Upper lobe of left lung (tissue), 6 donors: ENCODE measurements around the gene RAB3GAP2. TPM values are rescaled to one million over a fixed set of nuclear protein-coding genes. Genes with fewer than 3 reads are reported as not detected.
"Not testable (repeated sequence)": the region's sequence is repeated elsewhere in the genome, so short reads cannot be mapped to it uniquely, and the experiment has no call there.

Experiments
- ATAC-seq, 2 donors: fragments of 200-7000 bp; cut with Tn5 transposase; one replicate each; pipeline ENCODE4 v1.9.1; 2022; ENCODE audit warnings: mild to moderate bottlenecking in 2 of 2, moderate library complexity in 2 of 2; ENCODE audit not compliant: low FRiP score in 2 of 2
- DNase-seq, 2 donors: peaks; one replicate each; pipeline ENCODE4 v3.0.0-alpha.2; 2019 to 2020
- H3K27ac ChIP-seq, 4 donors: fragments of 200-600 bp; sonication (generic); one replicate each; pipeline ENCODE4 v1.5.1; 2016 to 2019
- H3K27me3 ChIP-seq, 4 donors: fragments of 200-600 bp; sonication (generic); one replicate each; pipeline ENCODE4 v1.5.1; 2017 to 2019
- H3K36me3 ChIP-seq, 4 donors: fragments of 200-600 bp; sonication (generic); one replicate each; pipeline ENCODE4 v1.5.1; 2016 to 2019
- H3K4me1 ChIP-seq, 4 donors: fragments of 200-600 bp; sonication (generic); one replicate each; pipeline ENCODE4 v1.5.1; 2018 to 2019
- H3K4me3 ChIP-seq, 4 donors: fragments of 200-600 bp; sonication (generic); one replicate each; pipeline ENCODE4 v1.5.1; 2017 to 2019; ENCODE audit warnings: mild to moderate bottlenecking in 2 of 4, moderate library complexity in 1 of 4
- H3K9me3 ChIP-seq, 4 donors: fragments of 200-600 bp; sonication (generic); one replicate each; pipeline ENCODE4 v1.5.1; 2018 to 2019
- EP300 ChIP-seq, 4 donors: sonication (generic); formaldehyde crosslinking; IDR thresholded peaks; one replicate each; pipeline ENCODE4 v1.5.1; 2017; ENCODE audit warnings: antibody characterized with exemption in 4 of 4, control low read depth in 2 of 4
- POLR2A ChIP-seq, 4 donors: fragments of 450-650 bp; IDR thresholded peaks; one replicate each; pipeline ENCODE4 v1.5.1; 2016 to 2017; ENCODE audit warnings: antibody characterized with exemption in 4 of 4, mild to moderate bottlenecking in 2 of 4
- POLR2AphosphoS5 ChIP-seq, 2 donors: sonication (generic); formaldehyde crosslinking; IDR thresholded peaks; one replicate each; pipeline ENCODE4 v1.5.1; 2017; ENCODE audit warnings: antibody characterized with exemption in 2 of 2
- WGBS, 2 donors: methylation state at CpG; one replicate each; pipeline ENCODE4 v1.1.5; 2017 to 2018; 5-methylcytosine and 5-hydroxymethylcytosine counted together
- total RNA-seq, 6 donors: library from RNA; depleted of rRNA in 4 of 6; stranded (reverse); fragments of >200 nt in 4 of 6; gene quantifications; one replicate each; pipeline versions ENCODE4 v1.1.0 to v1.2.1, GENCODE V29; 2016 to 2021
- TF ChIP-seq, protein P1 (sequence below), 6 experiments: fragments of 450-650 bp in 4 of 6; fragments of 200-600 bp in 2 of 6; sonication (generic) in 2 of 6; IDR thresholded peaks; one replicate each; pipeline ENCODE4 v1.5.1; 2016 to 2019; ENCODE audit warnings: antibody characterized with exemption in 6 of 6
- donor health status: DM: no; HTN: no; CAD: no; lungs with moderate emphysema.
- donor health status: DM: no; HTN: yes; CAD: no; lungs with severe emphysema.

RAB3GAP2 gene
- total RNA-seq, 6 donors from 2014 or later = 9.1 to 35.8 (median 27.1) TPM

DNA sequence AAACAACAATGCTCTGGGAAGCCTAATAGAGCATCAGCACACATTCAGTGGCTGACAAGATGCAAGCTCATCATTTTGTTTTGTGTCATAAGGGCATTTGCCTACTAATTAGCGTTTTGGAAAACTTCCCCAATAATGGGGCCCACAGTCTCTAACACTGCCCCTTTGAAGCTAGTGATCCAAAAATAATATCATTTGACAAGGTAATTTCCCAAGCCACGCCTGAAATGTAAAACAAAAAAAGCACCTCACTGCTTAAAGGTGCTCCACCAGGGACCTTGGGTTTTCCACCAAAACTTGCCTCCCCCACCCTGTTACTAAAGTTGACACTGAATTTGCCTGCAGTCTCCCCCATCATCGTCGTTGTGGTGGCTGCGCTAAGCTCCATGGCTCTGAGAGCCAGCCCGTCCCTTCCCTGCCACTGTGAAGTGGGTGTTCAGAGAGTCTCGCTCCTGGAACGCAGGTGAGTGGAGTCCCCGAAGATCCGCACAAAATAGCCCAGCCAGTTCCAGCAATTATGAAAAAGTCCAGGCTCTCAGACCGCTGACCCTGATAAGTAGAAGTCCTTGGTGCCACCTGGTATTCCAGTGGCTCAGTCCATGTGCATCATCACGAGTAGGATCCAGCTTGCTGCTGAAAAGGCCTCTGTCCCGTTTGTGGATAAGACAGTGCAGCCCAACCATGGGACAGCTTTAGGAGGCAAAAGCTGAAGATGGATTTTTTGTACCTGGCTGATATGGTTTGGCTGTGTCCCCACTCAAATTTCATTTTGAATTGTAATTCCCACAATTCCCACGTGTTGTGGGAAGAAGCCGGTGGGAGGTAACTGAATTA, 52.2 kb downstream of the RAB3GAP2 start:
- Histone ChIP-seq H3K4me3 (no peak overlapping the region), H3K36me3 (no peaks in the 10 kb centered on the region), H3K27me3 (no peaks in the 10 kb centered on the region), H3K27ac (no peak overlapping the region), H3K9me3 (no peaks in the 10 kb centered on the region), H3K4me1 (peaks cover 4 to 17% (median 5%) of the 10 kb centered on the region in 4 donors)
- 91 to 95% methylated on average over 15 of the region's 15 CpGs for WGBS, 2 donors
- ATAC-seq = no peak
- peak in 1 of 2 donors; percentile 4 for DNase-seq
- TF ChIP-seq POLR2AphosphoS5 (IDR thresholded peaks at IDR 0.05) = no peak
- TF ChIP-seq POLR2A (IDR thresholded peaks at IDR 0.05) = no peak
- TF ChIP-seq, protein P1, sequence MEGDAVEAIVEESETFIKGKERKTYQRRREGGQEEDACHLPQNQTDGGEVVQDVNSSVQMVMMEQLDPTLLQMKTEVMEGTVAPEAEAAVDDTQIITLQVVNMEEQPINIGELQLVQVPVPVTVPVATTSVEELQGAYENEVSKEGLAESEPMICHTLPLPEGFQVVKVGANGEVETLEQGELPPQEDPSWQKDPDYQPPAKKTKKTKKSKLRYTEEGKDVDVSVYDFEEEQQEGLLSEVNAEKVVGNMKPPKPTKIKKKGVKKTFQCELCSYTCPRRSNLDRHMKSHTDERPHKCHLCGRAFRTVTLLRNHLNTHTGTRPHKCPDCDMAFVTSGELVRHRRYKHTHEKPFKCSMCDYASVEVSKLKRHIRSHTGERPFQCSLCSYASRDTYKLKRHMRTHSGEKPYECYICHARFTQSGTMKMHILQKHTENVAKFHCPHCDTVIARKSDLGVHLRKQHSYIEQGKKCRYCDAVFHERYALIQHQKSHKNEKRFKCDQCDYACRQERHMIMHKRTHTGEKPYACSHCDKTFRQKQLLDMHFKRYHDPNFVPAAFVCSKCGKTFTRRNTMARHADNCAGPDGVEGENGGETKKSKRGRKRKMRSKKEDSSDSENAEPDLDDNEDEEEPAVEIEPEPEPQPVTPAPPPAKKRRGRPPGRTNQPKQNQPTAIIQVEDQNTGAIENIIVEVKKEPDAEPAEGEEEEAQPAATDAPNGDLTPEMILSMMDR (IDR thresholded peaks at IDR 0.05) = no peak
- no peak for TF ChIP-seq EP300 (IDR thresholded peaks at IDR 0.05)

DNA sequence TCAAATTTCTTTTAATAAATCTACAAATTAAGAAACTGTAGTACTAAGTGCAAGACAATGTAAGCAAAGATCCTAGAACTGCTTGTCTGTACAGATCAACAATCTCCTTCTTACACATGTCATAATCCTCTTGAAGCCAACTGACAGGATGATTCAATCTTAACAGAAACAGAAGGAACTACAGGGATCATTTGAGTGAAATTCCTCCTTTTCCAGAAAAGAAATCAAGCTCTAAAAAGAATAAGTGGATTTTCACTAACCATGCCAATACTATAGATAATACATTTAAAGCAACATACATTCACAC, 53.2 kb downstream of the RAB3GAP2 start:
- TF ChIP-seq POLR2A (IDR thresholded peaks at IDR 0.05) (no peak), EP300 (IDR thresholded peaks at IDR 0.05) (no peak), POLR2AphosphoS5 (IDR thresholded peaks at IDR 0.05) (no peak)
- TF ChIP-seq, protein P1 (IDR thresholded peaks at IDR 0.05) = no peak
- H3K4me1 ChIP-seq = peaks cover 5 to 11% (median 7%) of the 10 kb centered on the region in 4 donors
- no peak for ATAC-seq
- no peak overlapping the region for H3K27ac ChIP-seq
- no peak for DNase-seq
- no peaks in the 10 kb centered on the region for H3K36me3 ChIP-seq
- H3K27me3 ChIP-seq = no peaks in the 10 kb centered on the region
- no peaks in the 10 kb centered on the region for H3K9me3 ChIP-seq
- no peak overlapping the region for H3K4me3 ChIP-seq

DNA sequence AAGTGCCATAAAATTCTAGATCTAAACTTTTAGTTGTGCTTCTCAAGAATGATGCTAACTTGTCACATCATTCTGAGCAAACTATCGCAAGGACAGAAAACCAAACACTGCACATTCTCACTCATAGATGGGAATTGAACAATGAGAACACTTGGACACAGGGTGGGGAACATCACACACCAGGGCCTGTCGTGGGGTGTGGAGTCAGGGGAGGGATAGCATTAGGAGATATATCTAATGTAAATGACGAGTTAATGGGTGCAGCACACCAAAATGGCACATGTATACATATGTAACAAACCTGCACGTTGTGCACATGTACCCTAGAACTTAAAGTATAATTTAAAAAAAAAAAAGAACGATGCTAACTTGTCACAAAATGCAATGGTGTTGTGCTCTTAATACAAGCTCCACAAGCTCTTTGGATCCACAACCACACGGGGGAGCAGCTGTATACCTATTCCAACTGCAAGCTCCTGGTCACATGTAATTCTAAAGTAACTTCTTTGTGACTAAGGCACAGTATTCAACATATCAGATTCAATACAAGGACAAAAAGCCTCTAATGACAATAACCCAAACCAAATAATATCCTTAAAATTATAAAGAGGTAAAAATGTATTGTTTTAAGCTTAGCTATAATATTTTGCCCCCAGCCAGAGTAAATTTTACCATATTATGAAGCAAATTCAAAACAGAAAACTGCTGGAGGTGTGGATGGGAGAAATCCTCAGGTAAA, 53.7 kb downstream of the RAB3GAP2 start:
- ATAC-seq (peak; percentile 68 to 70), DNase-seq (peak in 1 of 2 donors; percentile 59)

DNA sequence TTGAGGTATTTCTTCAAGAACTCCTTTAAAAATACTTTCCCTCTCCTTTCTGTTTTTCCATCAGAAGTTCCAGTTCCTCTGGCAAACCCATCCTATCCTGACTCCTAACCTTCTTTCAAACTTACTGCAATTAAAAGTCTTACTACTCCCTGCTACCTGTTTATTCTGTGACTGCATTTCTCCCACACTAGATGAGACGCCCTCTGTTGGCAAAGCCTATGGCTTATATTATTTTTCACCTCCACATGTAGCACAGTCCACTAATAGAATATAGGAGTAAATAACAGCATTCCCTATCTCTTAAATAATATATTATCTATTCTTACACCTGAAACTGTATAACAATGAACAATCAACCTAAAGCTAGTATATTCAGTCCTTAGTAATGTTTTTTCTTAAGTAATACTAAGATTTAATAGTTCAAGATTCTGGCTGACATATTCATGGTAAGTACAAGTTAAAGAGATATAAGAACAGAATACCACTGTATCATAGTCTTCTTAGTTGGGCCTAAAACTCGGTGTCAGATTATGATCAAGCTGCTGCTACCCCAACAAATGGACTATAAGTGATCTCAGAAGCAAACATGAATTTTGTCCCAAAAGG, 54.8 kb downstream of the RAB3GAP2 start:
- 77 to 78% methylated on average over 2 of the region's 2 CpGs for WGBS, 2 donors
- no peak overlapping the region for H3K27ac ChIP-seq

More for the DNA sequence above, 53.7 kb downstream of the RAB3GAP2 start:
- H3K4me1 ChIP-seq = peaks cover 5 to 16% (median 9%) of the 10 kb centered on the region in 4 donors
- H3K4me3 ChIP-seq, H3K27me3 ChIP-seq, H3K27ac ChIP-seq, H3K36me3 ChIP-seq, H3K9me3 ChIP-seq: not testable (repeated sequence)
- 56 to 62% methylated on average over 6 of the region's 6 CpGs for WGBS, 2 donors
- TF ChIP-seq, protein P1 (IDR thresholded peaks at IDR 0.05) = peak in 4 of 6 experiments; percentile 30 to 36 (median 32)

More for the DNA sequence above, 54.8 kb downstream of the RAB3GAP2 start:
- H3K27me3 ChIP-seq = no peaks in the 10 kb centered on the region
- DNase-seq = no peak
- no peaks in the 10 kb centered on the region for H3K9me3 ChIP-seq
- ATAC-seq = no peak
- peaks cover 5 to 19% (median 9%) of the 10 kb centered on the region in 4 donors for H3K4me1 ChIP-seq
- no peak overlapping the region for H3K4me3 ChIP-seq
- no peak for TF ChIP-seq POLR2A (IDR thresholded peaks at IDR 0.05)
- TF ChIP-seq POLR2AphosphoS5 (IDR thresholded peaks at IDR 0.05) = no peak
- no peak for TF ChIP-seq EP300 (IDR thresholded peaks at IDR 0.05)
- TF ChIP-seq, protein P1 (IDR thresholded peaks at IDR 0.05) = no peak
- peaks cover 0 to 2% (median under 1%) of the 10 kb centered on the region in 4 donors for H3K36me3 ChIP-seq
